Fibroblast of skin of abdomen (primary cell): ENCODE results near the gene GNAT1.
"Not testable (repeated sequence)": the region's sequence is repeated elsewhere in the genome, so short reads cannot be mapped to it uniquely, and the experiment has no call there.

ENCODE experiments used
- DNase-seq: peaks from one replicate; pipeline ENCODE4 v3.0.0-alpha.2; 2013

Gene GNAT1

GRCh38 chr3:50242851-50243542, 51.6 kb downstream of the GNAT1 start:
- no peak for DNase-seq

GRCh38 chr3:50243543-50243895, 52.1 kb downstream of the GNAT1 start:
- DNase-seq: no peak

- DNase-seq: not testable (repeated sequence)
These were observed 53.4 kb downstream of the GNAT1 start for GRCh38 chr3:50244813-50245212.

GRCh38 chr3:50245251-50245745, 53.9 kb downstream of the GNAT1 start:
- DNase-seq: no peak

- peak; percentile 88 for DNase-seq
These were observed 54.6 kb downstream of the GNAT1 start for GRCh38 chr3:50245831-50246516.

- DNase-seq: peak; percentile 87
These were observed 55.1 kb downstream of the GNAT1 start for GRCh38 chr3:50246517-50246954.
